Myocyte (in vitro differentiated cells): ENCODE measurements around the gene TMED1. TPM values are rescaled to one million over a fixed set of nuclear protein-coding genes. Genes with fewer than 3 reads are reported as not detected.
A peak's percentile ranks its signal among the peaks of the same experiment; 100 is the strongest.

Experiments
- DNase-seq: peaks from one replicate; pipeline ENCODE4 v3.0.0-alpha.2; 2012; ENCODE audit warnings: low read depth
- total RNA-seq: library from RNA; depleted of rRNA; stranded (reverse); fragments of >200 nt; gene quantifications from 2 replicates; pipeline ENCODE4 v1.2.3, GENCODE V29; 2014

Gene TMED1
- total RNA-seq, 1 donor from 2014 or later: 84.8 TPM

DNA sequence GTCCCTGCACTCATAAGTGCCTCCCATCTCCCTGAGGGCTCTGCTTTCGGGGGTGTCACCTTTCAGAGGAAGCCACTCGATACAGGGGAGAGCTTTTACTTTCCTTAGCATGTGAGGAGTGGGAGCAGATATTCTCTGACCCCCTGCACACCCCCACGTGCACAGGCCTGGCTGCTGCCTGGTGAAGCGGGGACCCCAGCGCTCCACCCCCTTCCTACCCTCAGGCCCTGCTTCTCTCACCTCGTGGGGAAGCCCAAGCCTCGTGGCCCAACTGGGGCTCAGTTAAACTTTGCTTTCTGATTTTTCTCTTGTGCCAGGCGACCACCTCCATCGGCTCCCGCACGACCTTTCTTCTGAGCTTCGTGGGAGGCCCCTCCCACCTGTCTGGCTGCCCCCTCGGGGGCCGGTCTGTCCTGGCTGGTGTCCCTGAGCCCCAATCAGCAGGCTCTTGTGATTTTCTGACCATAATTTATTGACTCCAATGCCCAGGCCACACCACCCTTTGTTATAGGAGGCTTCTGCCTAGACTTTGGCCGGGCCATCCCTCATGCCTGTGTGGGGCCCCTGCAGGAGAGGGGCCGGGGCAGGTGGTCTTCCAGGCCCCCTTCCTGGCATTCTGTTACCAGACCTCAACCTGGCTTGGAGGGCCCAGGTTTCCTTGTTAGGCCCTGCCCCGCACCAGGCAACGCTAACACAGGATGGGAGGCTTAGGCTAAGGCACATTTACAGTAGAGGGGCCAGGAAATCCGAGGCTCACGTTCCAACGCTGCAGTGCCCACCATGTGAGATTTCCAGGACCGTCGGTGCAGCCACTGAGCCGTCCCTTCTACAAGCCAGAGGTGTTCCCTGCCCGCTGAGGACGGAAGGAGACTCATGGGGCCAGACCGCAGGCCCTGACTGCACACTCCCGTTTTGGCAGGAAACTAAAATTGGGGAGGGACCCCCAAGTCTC is 3.7 kb downstream of the TMED1 start:
- DNase-seq: no peak

DNA sequence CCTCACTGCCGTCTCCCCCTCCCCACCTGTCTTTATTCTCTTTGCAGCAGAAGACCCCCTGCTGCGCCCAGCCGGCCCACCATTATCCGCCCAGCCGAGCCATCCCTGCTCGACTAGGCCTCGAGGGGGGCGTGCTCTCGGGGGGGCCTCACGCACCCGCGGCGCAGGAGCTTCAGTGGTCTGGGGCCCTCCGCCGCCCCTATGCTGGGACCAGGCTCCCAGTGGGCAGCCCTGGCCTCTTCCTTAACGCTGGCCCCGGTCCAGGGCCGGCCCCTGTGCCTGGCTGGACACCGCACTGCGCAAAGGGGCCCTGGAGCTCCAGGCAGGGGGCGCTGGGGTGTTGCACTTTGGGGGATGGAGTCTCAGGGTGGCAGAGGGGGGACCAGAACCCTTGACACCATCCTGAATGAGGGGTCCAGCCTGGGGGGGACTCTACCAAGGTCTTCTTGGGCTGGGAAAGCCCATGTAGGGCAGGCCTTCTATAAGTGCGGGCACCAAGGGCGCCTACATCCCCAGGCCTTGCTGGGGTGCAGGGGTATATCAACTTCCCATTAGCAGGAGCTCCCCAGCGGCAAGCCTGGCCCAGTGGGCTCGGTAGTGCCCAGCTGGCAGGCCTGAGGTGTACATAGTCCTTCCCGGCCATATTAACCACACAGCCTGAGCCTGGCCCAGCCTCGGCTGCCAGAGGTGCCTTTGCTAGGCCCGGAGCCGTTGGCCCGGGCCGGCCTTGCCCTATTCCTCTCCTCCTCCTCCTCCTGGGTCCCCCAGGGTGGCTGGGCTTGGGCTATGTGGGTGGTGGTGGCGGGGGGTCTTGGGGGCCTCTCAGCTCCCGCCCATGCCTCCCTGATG is 4.9 kb downstream of the TMED1 start:
- DNase-seq: no peak

DNA sequence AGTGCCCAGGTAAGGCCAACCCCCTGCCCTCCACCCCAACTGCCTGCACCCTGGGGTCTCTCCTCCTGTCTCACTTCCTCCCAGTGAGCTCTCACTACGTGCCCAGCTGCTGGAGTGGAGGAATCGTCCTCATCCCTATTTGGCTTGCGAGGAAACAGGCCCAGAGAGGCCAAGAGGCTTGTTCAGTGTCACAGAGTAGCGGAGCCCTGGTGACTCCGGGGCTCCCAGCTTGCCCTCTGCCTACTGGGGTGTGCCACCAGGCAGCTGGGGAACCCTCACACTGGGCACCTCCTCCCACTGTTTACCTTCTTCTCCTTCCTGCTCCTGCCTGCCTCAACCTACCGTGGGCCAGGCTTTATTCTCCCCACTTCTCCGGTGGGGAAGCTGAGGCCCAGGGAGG is 5.6 kb downstream of the TMED1 start:
- DNase-seq: no peak

DNA sequence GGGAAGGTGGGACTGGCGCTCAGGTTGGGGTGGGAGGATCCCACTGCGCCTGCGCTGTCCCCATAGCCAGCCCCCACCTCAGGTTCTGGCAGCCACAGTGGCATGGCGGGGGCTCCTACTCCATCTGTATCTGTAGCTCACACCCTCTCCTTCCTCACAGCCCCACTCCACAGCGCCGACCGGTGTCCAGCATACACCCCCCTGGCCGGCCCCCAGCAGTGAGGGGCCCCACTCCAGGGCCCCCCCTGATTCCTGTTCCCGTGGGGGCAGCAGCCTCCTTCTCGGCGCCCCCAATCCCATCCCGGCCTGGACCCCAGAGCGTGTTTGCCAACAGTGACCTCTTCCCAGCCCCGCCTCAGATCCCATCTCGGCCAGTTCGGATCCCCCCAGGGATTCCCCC is 6.0 kb downstream of the TMED1 start:
- no peak for DNase-seq

DNA sequence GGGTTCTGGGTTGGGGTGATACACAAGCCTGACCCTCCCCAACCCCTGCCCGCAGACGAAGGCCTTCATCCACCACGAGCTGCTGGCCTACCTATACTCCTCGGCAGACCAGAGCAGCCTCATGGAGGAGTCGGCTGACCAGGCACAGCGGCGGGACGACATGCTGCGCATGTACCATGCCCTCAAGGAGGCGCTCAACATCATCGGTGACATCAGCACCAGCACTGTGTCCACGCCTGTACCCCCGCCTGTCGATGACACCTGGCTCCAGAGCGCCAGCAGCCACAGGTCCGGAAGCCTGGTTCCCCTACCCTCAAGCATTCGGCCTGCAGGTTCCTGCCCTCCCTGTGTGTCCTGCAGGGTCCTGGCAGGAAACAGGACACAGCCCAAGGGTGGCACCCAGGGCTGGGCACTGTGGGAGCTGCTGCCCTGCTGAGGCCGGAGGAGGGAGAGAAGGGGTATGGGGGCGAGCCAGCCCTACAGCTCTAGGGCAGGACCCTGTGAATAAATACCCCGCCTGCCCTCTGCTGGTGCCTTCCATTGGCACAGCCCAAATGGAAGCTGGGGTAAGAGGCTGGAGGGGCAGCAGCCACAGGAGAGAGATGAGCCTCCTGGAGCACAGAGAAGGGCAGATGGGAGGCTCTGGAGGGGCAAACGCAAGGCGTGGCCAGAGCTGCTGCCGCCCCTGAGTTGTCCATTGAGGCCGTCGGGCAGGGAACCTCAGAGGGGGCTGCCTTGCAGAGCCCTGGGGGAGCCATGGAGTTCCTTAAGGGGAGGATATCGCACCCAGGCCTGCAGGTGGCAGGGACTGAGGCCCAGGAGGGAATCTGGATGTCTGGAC is 6.8 kb downstream of the TMED1 start:
- no peak for DNase-seq

DNA sequence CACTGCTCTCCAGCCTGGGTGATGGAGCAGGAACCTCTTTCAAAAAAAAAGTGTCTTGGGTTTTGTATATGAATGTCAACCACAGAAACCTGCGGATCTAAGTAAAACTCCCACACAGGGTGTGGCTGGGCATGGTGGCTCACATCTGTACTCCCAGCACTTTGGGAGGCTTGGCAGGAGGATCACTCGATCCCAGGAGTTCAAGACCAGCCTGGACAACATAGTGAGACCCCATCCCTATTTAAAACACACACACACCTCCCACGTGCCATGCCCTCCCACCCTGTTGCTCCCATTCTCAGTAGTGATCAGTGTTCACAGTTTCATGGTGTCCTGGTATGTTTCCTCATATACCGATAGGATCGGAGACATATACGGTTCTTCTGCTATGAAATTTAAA is 9.2 kb downstream of the TMED1 start:
- no peak for DNase-seq

DNA sequence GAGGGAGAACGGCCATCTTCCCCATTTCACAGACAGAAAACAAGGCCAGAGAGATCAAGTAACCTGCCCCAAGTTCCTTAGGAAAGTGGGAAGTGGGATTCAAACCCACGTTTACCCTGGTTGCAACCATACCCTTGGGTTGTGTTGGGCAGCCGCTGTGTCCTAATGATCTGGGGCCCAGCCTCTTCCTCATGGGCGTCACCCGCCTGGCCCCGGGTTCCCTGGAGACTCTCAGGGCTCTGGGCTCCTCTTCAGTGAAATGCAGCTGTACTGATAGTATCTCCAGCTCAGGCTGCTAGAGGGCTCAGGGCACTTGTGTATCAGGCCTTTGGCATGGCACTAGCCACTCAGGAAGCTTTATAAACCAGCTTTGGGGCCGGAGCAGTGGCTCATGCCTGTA is 9.8 kb downstream of the TMED1 start:
- no peak for DNase-seq

DNA sequence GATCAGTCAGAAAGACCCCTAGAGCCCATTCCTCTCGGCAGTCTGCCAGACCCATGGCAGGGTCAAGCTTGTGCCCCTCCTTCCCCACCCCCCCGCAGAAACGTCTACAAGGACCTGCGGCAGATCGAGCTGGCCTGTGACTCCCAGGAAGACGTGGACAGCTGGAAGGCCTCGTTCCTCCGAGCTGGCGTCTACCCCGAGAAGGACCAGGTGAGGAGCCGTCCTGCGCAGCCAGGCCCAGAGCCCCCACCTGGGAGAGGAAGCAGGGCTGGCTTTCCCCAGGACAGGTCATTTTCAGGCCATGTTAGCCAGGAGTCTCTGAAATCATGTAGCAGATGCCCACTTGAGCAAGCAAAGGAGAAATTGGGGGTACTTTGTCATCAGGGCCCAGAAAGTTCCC is 12.3 kb downstream of the TMED1 start:
- DNase-seq: no peak

DNA sequence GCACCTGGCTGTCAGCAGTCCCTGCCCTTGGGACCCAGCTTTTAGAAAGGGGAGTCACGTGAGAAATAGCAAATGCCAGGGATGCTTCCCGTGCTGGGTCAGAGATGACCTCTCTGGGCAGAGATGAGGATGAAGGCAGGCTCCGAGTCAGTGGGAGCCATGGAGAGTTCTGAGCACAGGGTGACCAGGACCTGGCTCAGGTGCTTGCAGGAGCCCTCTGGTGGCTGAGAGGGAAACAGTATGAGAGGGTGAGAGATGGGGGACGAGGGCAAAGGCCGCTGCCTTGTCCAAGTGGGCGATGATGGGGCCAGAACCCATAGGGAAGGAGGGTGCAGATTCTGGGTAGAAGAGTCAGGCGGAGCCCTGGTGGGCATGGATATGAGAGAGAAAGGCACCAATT is 15.8 kb downstream of the TMED1 start:
- no peak for DNase-seq

DNA sequence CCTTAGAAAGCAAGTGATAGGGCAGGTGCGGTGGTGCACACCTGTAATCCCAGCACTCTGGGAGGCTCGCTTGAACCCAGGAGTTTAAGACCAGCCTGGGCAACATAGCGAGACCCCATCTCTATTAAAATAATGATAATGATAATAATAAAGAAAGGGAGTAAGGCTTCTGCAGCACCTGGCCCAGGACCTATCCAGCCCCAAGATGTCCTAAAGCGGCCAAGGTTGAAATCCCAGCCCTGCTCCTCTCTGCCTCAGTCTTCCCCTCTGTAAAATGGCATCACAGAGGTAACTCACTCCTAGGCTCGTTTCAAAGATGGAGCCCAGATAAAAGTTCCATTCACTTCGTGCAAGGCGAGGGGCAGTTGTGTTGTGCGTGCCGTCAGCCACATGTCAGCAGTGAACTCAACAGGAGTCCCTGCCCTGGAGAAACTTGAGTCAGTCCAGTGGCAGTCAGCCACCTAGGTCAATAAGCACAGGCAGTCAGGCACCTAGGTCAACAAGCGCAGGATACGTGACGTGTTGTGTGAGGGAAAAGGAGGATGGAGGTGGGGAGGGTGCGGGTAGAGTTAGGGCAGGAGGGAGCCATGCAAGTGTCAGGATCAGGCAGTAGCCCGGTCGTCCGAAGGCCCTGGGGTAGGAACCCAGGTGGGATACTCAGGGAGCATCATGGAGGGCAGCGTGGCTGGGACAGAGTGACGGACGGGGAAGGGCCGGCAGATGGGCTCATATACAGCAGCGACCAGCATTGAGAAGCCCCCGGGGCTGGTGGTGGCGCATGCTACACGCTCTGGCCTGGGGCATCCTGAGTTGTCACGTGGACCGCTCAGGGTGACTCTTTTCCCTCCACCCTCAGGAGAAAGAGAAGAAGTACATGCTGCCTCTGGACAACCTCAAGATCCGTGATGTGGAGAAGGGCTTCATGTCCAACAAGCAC is 16.6 kb downstream of the TMED1 start:
- no peak for DNase-seq

DNA sequence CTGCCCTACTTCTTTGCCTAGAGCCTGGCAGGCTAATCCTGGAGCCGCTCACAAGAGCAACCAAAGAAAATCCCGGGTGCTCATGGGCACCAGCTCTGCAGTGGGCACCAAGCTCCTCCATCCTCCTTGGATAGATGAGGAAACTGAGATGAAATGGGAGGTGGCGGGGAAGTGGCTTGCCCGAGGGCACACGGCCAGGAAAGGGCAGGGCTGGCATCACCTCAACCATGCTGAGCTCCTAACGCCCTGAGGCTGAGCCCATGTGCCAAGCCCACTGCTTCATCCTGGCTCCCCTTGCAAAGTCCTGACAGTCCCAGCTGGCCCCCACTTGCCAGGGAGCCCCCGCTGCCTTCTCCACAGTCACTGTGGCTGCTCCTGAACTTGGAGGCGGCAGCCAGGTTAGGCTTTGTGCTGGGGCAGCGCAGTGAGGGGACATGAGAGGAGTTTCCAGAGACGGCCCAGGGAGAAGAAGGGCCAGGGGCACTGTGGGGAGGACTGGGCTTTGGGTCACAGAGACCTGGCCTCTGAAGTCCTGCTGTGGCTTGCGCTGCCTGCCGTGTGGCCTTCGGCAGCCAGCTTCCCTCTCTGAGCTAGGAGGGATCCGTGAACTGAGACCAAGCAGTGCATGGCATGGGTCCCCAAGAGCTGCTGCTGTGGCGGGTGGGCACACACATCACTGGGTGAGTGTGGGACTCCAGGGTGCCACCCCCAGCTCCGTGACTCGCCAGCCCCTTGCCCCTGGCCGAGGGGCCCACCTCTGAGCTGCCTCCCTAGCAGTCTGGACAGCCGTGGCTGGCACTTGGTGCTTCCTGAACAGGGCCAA is 17.5 kb downstream of the TMED1 start:
- DNase-seq: no peak

DNA sequence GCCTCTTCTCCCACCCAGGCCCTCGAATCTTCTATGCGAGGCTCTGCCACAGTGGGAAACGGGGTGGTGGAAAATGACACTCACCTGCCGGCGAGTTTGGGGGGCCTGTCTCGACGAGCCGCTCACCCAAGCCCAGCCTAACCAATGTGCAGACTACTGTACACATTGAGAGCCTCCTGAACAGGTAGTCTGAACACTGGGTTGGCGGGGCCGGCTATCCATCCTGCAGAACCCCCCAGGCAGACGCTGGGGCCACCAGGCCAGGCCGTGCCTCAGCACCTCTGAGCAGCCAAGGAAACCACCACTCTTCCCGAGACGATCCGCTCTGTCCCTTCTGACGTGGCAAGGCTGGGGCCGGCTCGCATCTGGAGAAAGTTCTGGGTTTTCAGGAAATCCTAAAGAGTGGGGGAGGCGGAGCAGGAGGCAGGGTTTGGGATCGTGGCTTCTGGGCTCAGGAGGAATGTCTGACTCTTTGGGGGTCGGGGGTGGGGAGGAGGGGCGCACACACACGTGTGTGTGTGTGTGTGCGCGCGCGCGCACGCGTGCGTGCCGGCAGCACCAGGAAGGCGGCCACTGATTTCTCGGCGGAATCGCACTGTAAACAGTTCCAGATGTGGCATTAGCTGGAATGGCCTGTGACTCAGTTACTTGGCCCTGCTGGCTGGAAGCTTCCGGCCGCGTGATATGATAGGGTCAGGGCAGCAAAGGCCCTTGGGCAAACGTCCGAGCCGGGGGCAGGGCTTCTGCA is 18.5 kb downstream of the TMED1 start:
- DNase-seq: peak; percentile 52

DNA sequence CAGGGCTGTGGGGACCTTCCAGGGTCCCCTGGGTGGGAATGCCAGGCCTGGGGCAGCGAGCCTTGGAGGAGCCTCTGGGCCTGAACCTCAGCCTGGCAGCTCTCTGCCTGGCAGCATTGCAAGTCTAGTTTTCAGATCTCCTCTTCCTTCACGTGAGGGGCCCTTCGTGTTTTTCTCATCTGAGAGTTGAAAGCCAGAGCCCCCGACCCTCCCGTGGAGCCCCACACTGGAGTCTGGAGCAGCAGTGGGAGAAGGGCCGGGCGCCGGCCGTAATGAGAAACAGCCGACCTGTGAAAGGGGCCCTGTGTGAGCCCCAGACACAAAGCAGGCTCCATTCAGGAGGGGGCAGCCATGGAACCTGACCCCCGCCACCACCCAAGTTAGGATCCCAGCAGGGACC is 19.3 kb downstream of the TMED1 start:
- no peak for DNase-seq

DNA sequence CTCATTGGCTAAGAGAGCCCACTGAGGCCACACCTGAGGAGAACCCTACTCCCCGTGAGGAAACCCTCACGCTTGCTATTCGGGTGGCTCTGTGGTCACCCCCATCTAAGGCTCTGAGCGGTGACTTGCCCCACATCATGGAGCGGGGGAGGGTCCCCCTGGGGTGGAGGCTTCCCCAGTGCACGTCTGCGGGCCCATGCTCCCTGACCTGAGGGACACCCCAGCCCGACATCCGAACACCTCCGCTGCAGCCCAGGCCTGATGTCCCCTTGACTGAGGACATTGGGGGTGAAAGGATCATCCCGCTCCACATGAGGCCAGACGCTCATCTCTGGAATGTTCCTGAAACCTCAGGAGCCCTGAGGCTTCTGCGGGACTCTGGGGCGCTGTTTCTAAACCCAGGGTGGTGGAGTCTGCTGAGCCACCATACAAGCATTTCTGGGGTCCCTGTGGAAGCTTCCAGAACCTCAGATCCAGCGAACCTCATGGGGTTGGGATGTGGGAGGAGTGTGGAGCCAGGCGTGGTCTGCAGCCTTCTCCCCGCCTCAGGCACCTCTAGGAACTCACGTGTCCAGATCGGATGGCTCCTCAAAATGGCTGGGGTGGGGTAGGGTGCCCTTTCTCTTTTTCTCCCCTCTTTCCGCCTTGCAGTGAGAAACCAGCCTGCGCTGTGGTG is 19.9 kb downstream of the TMED1 start:
- DNase-seq: peak; percentile 11

DNA sequence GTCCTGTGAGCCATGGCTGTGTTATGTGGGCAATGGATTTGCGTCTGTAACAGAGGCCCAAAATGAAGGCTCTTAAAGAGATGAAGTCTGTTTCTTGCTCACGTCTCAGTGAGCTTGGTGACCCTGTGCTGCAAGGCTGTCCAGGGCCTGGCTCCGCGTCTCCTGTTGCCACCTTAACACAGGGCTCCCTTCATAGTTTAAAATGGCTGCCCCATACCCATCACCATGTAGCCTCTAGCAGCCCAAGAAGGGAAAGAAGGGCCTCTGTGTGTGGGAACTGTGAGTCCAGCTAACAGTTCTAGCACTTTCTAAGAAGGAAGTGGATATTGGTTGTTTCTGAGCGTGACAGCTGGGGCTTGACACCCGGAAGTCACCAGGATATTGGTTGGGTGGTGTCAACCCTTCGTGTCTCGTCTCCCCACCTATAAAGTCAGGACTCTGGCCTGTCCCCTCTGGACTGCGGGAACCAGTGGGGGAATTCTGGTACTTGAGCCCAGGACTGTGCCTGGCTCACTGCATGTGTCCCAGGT is 20.9 kb downstream of the TMED1 start:
- DNase-seq: no peak

DNA sequence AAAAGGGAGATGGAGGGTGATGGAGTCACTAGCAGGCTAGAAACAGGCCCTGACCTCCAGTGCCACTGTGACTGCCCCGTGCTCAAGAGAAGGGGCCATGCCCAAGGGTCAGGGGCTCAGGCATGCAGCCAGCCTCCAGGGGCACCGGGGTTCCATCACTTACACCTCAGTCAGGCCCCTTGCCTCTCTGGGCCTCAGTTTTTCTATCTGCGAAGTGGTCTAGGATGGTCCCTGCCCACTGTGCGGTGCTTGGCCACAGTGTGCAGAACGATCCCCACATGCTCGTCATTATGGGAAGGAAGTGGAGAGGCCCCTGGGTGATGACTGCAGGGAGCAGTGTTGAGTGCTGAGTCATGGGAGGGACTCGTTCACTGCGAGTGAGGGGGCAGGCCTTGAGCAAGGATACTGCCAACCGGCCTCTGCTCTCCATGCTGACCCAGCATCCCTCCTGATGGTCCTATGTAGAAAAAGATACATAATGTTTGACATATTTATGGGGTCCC is 23.1 kb downstream of the TMED1 start:
- peak; percentile 77 for DNase-seq

DNA sequence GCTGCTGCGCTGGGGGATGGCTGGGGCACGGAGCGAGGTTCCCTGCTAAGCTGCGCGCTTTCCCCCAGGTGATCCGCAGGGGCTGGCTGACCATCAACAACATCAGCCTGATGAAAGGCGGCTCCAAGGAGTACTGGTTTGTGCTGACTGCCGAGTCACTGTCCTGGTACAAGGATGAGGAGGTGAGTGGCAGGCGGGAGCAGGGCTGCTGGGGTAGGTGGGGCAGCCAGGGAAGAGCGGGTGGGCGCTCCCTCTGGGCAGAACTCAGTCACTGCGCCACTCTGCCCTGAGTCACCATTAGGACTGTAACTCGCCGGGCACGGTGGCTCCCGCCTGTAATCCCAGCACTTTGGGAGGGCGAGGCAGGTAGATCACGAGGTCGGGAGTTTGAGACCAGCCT is 23.8 kb downstream of the TMED1 start:
- DNase-seq: no peak
